Neuron (in vitro differentiated cells): Measurements from ENCODE around the gene MYT1.
"Not testable (repeated sequence)": the region's sequence is repeated elsewhere in the genome, so short reads cannot be mapped to it uniquely, and the experiment has no call there.

ENCODE experiments used
- H2AFZ ChIP-seq: one replicate; pipeline ENCODE4 v1.6.1; 2013; ENCODE audit warnings: low read depth, mild to moderate bottlenecking, inconsistent platforms, low read length, moderate library complexity
- H3K27me3 ChIP-seq: one replicate; pipeline ENCODE4 v1.6.1; 2013; ENCODE audit warnings: low read length; ENCODE audit not compliant: insufficient read depth
- H3K36me3 ChIP-seq: one replicate; pipeline ENCODE4 v1.6.1; 2013; ENCODE audit warnings: low read length; ENCODE audit not compliant: insufficient read depth
- H3K4me1 ChIP-seq: one replicate; pipeline ENCODE4 v1.6.1; 2013; ENCODE audit warnings: low read length; ENCODE audit not compliant: insufficient read depth
- H3K4me3 ChIP-seq: 2 replicates; pipeline ENCODE4 v1.5.1; 2013; ENCODE audit warnings: mild to moderate bottlenecking, low read length, moderate library complexity
- H3K9me3 ChIP-seq: one replicate; pipeline ENCODE4 v1.6.1; 2013; ENCODE audit warnings: low read length

MYT1 gene

GRCh38 chr20:64277571-64278316 lies 113.5 kb downstream of the MYT1 start:
- no peak overlapping the region for H3K4me3 ChIP-seq
- H3K9me3 ChIP-seq: no peaks in the 10 kb centered on the region
- H3K4me1 ChIP-seq: no peaks in the 10 kb centered on the region
- H2AFZ ChIP-seq: no peak overlapping the region
- peaks cover 19% of the 10 kb centered on the region for H3K36me3 ChIP-seq
- no peaks in the 10 kb centered on the region for H3K27me3 ChIP-seq

GRCh38 chr20:64278317-64278681 lies 114.0 kb downstream of the MYT1 start:
- H3K36me3 ChIP-seq: peaks cover 14% of the 10 kb centered on the region
- no peak overlapping the region for H3K4me3 ChIP-seq
- no peaks in the 10 kb centered on the region for H3K27me3 ChIP-seq
- H3K4me1 ChIP-seq: no peaks in the 10 kb centered on the region
- H3K9me3 ChIP-seq: no peaks in the 10 kb centered on the region
- H2AFZ ChIP-seq: no peak overlapping the region

GRCh38 chr20:64279826-64280459 lies 115.7 kb downstream of the MYT1 start:
- no peaks in the 10 kb centered on the region for H3K27me3 ChIP-seq
- H3K36me3 ChIP-seq: peaks cover 4% of the 10 kb centered on the region
- H3K4me3 ChIP-seq: no peak overlapping the region
- H3K4me1 ChIP-seq: no peaks in the 10 kb centered on the region
- H3K9me3 ChIP-seq: peaks cover 1% of the 10 kb centered on the region
- no peak overlapping the region for H2AFZ ChIP-seq

- H3K27me3 ChIP-seq: no peaks in the 10 kb centered on the region
- no peaks in the 10 kb centered on the region for H3K4me1 ChIP-seq
- H3K4me3 ChIP-seq: no peak overlapping the region
- peaks cover 2% of the 10 kb centered on the region for H3K9me3 ChIP-seq
- no peak overlapping the region for H2AFZ ChIP-seq
- H3K36me3 ChIP-seq: peaks cover 4% of the 10 kb centered on the region
These were observed 116.2 kb downstream of the MYT1 start for GRCh38 chr20:64280460-64280843.

GRCh38 chr20:64283646-64284045 lies 119.4 kb downstream of the MYT1 start:
- Histone ChIP-seq H3K4me3 (no peak overlapping the region), H3K9me3 (peaks cover 2% of the 10 kb centered on the region), H3K36me3 (no peaks in the 10 kb centered on the region), H2AFZ (no peak overlapping the region), H3K4me1 (no peaks in the 10 kb centered on the region), H3K27me3 (no peaks in the 10 kb centered on the region)

- H2AFZ ChIP-seq, H3K36me3 ChIP-seq, H3K4me3 ChIP-seq: not testable (repeated sequence)
These were observed 121.6 kb downstream of the MYT1 start for GRCh38 chr20:64285579-64286446.

GRCh38 chr20:64286447-64287263 lies 122.4 kb downstream of the MYT1 start:
- H3K4me1 ChIP-seq, H3K4me3 ChIP-seq, H3K27me3 ChIP-seq, H2AFZ ChIP-seq, H3K36me3 ChIP-seq, H3K9me3 ChIP-seq: not testable (repeated sequence)

More at GRCh38 chr20:64285579-64286446, 121.6 kb downstream of the MYT1 start:
- H3K27me3 ChIP-seq, H3K4me1 ChIP-seq, H3K9me3 ChIP-seq: not testable (repeated sequence)

GRCh38 chr20:64287264-64287590 lies 123.0 kb downstream of the MYT1 start:
- not testable (repeated sequence) for H3K4me1 ChIP-seq, H3K9me3 ChIP-seq, H3K4me3 ChIP-seq, H3K27me3 ChIP-seq, H2AFZ ChIP-seq, H3K36me3 ChIP-seq
